Mesodermal cell (in vitro differentiated cells): ENCODE results near the gene DDX10.
"Not testable (repeated sequence)": the region's sequence is repeated elsewhere in the genome, so short reads cannot be mapped to it uniquely, and the experiment has no call there.

Source experiments
- H3K27ac ChIP-seq: 2 replicates; pipeline ENCODE4 v1.7.0; 2013; ENCODE audit warnings: mild to moderate bottlenecking, low read depth, low read length, moderate library complexity; ENCODE audit not compliant: severe bottlenecking
- H3K36me3 ChIP-seq: 2 replicates; pipeline ENCODE4 v1.7.1; 2013; ENCODE audit warnings: mild to moderate bottlenecking, low read length, moderate library complexity; ENCODE audit not compliant: control insufficient read depth, insufficient read depth
- H3K4me1 ChIP-seq: one replicate; pipeline ENCODE4 v1.7.1; 2013; ENCODE audit warnings: mild to moderate bottlenecking, low read length; ENCODE audit not compliant: insufficient read depth, control insufficient read depth, poor library complexity, severe bottlenecking
- H3K4me3 ChIP-seq: 2 replicates; pipeline ENCODE4 v1.7.0; 2013; ENCODE audit warnings: low read length, control low read depth, mild to moderate bottlenecking; ENCODE audit not compliant: insufficient read depth, poor library complexity, severe bottlenecking; ENCODE audit errors: extremely low read depth
- H3K9me3 ChIP-seq: 2 replicates; pipeline ENCODE4 v1.7.1; 2013; ENCODE audit warnings: mild to moderate bottlenecking, low read length, moderate library complexity; ENCODE audit not compliant: control insufficient read depth
- WGBS, 2 experiments: methylation state at CpG; one replicate each; pipeline ENCODE4 v1.1.5; 2013; ENCODE audit warnings: missing lambda C conversion rate in 2 of 2; ENCODE audit not compliant: insufficient coverage in 2 of 2; 5-methylcytosine and 5-hydroxymethylcytosine counted together

Gene DDX10

GRCh38 chr11:108632041-108632704 is 32.7 kb upstream of the DDX10 start:
- Histone ChIP-seq H3K4me3 (no peak overlapping the region), H3K36me3 (no peaks in the 10 kb centered on the region), H3K9me3 (peaks cover 21% of the 10 kb centered on the region), H3K27ac (no peak overlapping the region), H3K4me1 (no peaks in the 10 kb centered on the region)
- no CpG with 5 or more reads among the region's 2 CpGs for WGBS, 2 experiments

GRCh38 chr11:108635106-108635505 is 29.8 kb upstream of the DDX10 start:
- Histone ChIP-seq H3K9me3 (no peaks in the 10 kb centered on the region), H3K27ac (no peak overlapping the region), H3K36me3 (no peaks in the 10 kb centered on the region), H3K4me1 (no peaks in the 10 kb centered on the region), H3K4me3 (no peak overlapping the region)

GRCh38 chr11:108636222-108636621 is 28.6 kb upstream of the DDX10 start:
- Histone ChIP-seq H3K4me3 (no peak overlapping the region), H3K36me3 (no peaks in the 10 kb centered on the region), H3K27ac (no peak overlapping the region), H3K9me3 (no peaks in the 10 kb centered on the region), H3K4me1 (peaks cover 2% of the 10 kb centered on the region)
- WGBS, 2 experiments = 83 to 87% methylated on average over 2 of the region's 2 CpGs

GRCh38 chr11:108639146-108639545 is 25.7 kb upstream of the DDX10 start:
- WGBS, 2 experiments = 86 to 88% methylated on average over 1 of the region's 1 CpG
- H3K36me3 ChIP-seq = no peaks in the 10 kb centered on the region

GRCh38 chr11:108641752-108642151 is 23.1 kb upstream of the DDX10 start:
- not testable (repeated sequence) for H3K4me3 ChIP-seq, H3K27ac ChIP-seq, H3K36me3 ChIP-seq, H3K4me1 ChIP-seq, H3K9me3 ChIP-seq
- WGBS, 2 experiments = 63 to 67% methylated on average over 1 of the region's 1 CpG

More at GRCh38 chr11:108639146-108639545, 25.7 kb upstream of the DDX10 start:
- no peak overlapping the region for H3K4me3 ChIP-seq
- H3K4me1 ChIP-seq = peaks cover 2% of the 10 kb centered on the region
- no peaks in the 10 kb centered on the region for H3K9me3 ChIP-seq
- H3K27ac ChIP-seq = no peak overlapping the region

- H3K27ac ChIP-seq = no peak overlapping the region
- H3K36me3 ChIP-seq = no peaks in the 10 kb centered on the region
- no peak overlapping the region for H3K4me3 ChIP-seq
- H3K9me3 ChIP-seq = no peaks in the 10 kb centered on the region
- H3K4me1 ChIP-seq = peaks cover 12% of the 10 kb centered on the region
- WGBS, 2 experiments = no CpG with 5 or more reads among the region's 1 CpG
Measured at GRCh38 chr11:108643974-108644373, 20.9 kb upstream of the DDX10 start.

- WGBS, 2 experiments = no CpG with 5 or more reads among the region's 2 CpGs
- no peak overlapping the region for H3K27ac ChIP-seq
- no peaks in the 10 kb centered on the region for H3K9me3 ChIP-seq
- no peak overlapping the region for H3K4me3 ChIP-seq
- no peaks in the 10 kb centered on the region for H3K36me3 ChIP-seq
- peaks cover 10% of the 10 kb centered on the region for H3K4me1 ChIP-seq
Measured at GRCh38 chr11:108645970-108646369, 18.9 kb upstream of the DDX10 start.

- Histone ChIP-seq H3K9me3 (no peaks in the 10 kb centered on the region), H3K36me3 (no peaks in the 10 kb centered on the region), H3K4me3 (no peak overlapping the region), H3K4me1 (peaks cover 10% of the 10 kb centered on the region), H3K27ac (no peak overlapping the region)
- WGBS, 2 experiments = 100% methylated on average over 3 of the region's 3 CpGs; no CpG with 5 or more reads in 1 of the 2 experiments
Measured at GRCh38 chr11:108647387-108647700, 17.5 kb upstream of the DDX10 start.

- WGBS, 2 experiments = 61 to 63% methylated on average over 6 to 7 of the region's 9 CpGs
- no peak overlapping the region for H3K4me3 ChIP-seq
- no peaks in the 10 kb centered on the region for H3K9me3 ChIP-seq
- peaks cover 10% of the 10 kb centered on the region for H3K4me1 ChIP-seq
- no peaks in the 10 kb centered on the region for H3K36me3 ChIP-seq
- no peak overlapping the region for H3K27ac ChIP-seq
Measured at GRCh38 chr11:108647701-108648527, 17.0 kb upstream of the DDX10 start.

GRCh38 chr11:108648528-108648885 is 16.4 kb upstream of the DDX10 start:
- no CpG with 5 or more reads among the region's 2 CpGs for WGBS, 2 experiments
- Histone ChIP-seq H3K27ac (no peak overlapping the region), H3K9me3 (no peaks in the 10 kb centered on the region), H3K4me1 (peaks cover 10% of the 10 kb centered on the region), H3K4me3 (no peak overlapping the region), H3K36me3 (no peaks in the 10 kb centered on the region)

- not testable (repeated sequence) for H3K9me3 ChIP-seq, H3K4me3 ChIP-seq, H3K27ac ChIP-seq, H3K36me3 ChIP-seq, H3K4me1 ChIP-seq
- WGBS, 2 experiments = 92% methylated on average over 2 to 3 of the region's 3 CpGs
Measured at GRCh38 chr11:108654100-108654499, 10.8 kb upstream of the DDX10 start.
